Measurements from ENCODE around the gene FMN2. TPM values are rescaled to one million over a fixed set of nuclear protein-coding genes. Genes with fewer than 3 reads are reported as not detected.

Gene FMN2
- total RNA-seq, 1 donor = 34.5 TPM

GRCh38 chr1:240111558-240111957, 19.9 kb downstream of the FMN2 start:
- no peak overlapping the region for H3K4me3 ChIP-seq (ENCODE audit: low read depth, low read length)
- peak; percentile 17 for TF ChIP-seq CTCF (IDR thresholded peaks at IDR 0.05; ENCODE audit: insufficient read depth, low read length)
- no peak for DNase-seq (ENCODE audit: low read depth)

- no peak for TF ChIP-seq CTCF (IDR thresholded peaks at IDR 0.05; ENCODE audit: insufficient read depth, low read length)
- no peak overlapping the region for H3K4me3 ChIP-seq (ENCODE audit: low read depth, low read length)
- no peak for DNase-seq (ENCODE audit: low read depth)
These were observed 22.5 kb downstream of the FMN2 start for GRCh38 chr1:240114222-240114621.

- no peak for TF ChIP-seq CTCF (IDR thresholded peaks at IDR 0.05; ENCODE audit: insufficient read depth, low read length)
- no peak for DNase-seq (ENCODE audit: low read depth)
- H3K4me3 ChIP-seq (ENCODE audit: low read depth, low read length) = no peak overlapping the region
These were observed 24.1 kb downstream of the FMN2 start for GRCh38 chr1:240115831-240116230.

DNA sequence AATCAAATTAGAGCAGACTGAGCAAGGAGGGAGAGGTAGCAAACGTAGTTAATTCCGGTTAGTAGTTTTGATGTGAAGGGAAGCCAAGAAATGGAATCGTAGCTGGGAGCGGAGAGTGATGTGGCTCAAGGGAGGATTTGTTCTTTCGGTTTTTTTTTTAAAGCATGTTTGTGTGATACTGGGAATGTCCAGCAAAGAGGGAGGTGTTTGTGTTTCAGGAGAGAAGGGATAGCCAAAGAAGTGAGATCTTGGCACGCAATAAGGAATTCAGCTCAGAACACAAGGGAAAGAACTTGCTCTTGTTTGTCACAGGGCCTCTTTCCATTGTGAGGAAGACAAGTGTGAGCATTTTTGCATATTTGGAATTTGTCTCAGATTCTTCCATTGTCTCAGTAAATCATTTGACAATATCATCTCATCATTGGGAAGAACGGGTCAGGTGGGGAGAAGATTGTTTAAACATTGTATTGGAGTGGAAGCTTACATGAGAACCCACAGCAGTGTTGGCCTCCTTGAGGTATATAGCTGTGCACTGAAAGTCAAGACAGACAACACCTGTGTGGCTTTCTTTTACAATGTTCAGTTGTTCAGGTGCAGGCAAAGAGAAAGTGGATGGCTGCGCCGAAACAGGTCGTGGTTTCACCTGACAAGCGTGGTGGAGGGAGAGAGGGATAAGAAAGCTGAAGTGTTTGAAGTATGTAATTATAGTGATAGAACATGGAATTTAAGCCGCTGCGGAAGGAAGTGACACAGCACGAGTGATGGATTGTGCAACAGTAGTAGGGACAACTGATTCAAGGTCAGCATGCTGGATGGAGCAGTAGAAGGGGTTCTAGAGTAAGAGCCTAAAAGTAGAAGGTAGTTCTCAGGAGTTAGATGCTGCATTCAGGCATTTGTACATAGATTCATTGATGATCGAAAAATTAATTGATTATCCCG, 25.4 kb downstream of the FMN2 start:
- TF ChIP-seq CTCF (IDR thresholded peaks at IDR 0.05; ENCODE audit: insufficient read depth, low read length) = no peak
- no peak overlapping the region for H3K4me3 ChIP-seq (ENCODE audit: low read depth, low read length)
- DNase-seq (ENCODE audit: low read depth) = no peak

DNA sequence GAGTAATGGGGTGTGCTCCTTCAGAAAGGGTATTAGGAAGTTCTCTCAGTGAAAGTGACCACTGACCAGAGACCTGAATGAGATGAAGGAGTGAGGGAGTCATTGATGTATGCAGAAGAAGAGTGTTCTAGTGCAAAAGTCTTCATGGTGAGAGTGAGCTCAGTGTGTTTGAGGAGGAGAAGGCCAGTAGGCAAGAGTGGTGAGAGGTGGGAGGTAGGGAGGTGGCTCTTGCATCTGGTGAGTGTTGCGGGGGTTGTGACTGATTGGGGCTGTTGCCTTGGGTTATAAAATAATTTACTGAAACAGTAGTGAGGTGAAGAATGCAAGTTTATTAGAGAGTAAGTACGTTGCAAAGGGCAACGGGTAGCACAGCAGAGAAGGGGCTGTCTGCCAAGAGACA, 26.2 kb downstream of the FMN2 start:
- DNase-seq (ENCODE audit: low read depth) = no peak
- TF ChIP-seq CTCF (IDR thresholded peaks at IDR 0.05; ENCODE audit: insufficient read depth, low read length) = no peak

DNA sequence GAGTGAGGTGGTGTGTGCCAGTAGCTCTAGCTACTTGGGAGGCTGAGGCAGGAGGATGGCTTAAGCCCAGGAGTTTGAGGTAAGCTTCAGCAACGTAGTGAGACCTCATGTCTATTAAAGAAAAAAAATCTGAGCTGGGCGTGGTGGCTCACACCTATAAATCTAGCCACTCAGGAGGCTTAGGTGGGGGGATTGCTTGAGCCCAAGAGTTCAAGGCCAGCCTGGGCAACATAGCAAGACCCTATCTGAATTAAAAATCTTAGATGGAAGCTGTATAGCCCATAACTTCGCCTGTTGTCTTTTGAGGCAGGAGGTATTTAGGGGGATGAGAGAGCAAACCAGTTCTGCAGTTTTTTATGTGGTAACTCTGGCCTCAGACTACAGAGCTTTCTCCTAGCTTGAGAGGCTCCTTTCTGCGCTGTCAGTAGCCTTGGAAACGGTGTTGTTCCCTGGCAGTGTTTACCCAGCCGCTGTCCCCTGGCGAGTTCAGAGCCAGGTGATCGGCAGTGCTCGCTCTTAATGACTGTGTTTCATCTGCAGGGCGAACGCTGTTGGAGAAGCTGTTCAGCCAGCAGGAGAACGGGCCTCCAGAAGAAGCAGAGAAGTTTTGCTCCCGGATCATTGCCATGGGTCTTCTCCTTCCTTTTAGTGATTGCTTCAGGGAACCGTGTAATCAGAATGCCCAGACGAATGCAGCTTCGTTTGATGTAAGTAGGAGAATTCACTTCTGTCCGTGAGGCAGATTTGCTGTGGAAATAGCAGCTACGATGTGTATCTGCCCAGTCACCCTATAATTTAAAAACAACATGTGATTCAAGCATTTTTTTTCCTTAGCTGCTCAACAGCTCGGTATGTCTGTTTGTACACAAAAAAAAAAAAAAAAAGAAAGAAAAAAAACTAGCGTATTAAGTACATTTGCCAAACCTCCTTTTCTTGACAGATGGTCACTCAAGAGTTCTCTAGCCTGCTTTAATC, 31.2 kb downstream of the FMN2 start:
- peak overlapping the region; percentile 22 for H3K4me3 ChIP-seq (ENCODE audit: low read depth, low read length)
- DNase-seq (ENCODE audit: low read depth) = peak; percentile 36
- TF ChIP-seq CTCF (IDR thresholded peaks at IDR 0.05; ENCODE audit: insufficient read depth, low read length) = no peak

More for the DNA sequence above, 26.2 kb downstream of the FMN2 start:
- no peak overlapping the region for H3K4me3 ChIP-seq (ENCODE audit: low read depth, low read length)
